Measurements from ENCODE around the gene CASS4. TPM values are rescaled to one million over a fixed set of nuclear protein-coding genes. Genes with fewer than 3 reads are reported as not detected.
"Not testable (repeated sequence)": the region's sequence is repeated elsewhere in the genome, so short reads cannot be mapped to it uniquely, and the experiment has no call there.

CASS4 gene
- total RNA-seq, 2 experiments from 2014 or later, result 2.7 to 2.8 TPM

- CTCF ChIA-PET, result interaction anchor here (1.1 to 1.2 kb wide), 3 partner anchors 32 to 101 kb away, joined by 3 to 4 read pairs (median 3); partner anchors contain the start of gene RTF2
- POLR2A ChIA-PET, result interaction anchor here (0.6 to 1.7 kb wide), 4 partner anchors 22 to 166 kb away, joined by 3 to 7 read pairs (median 4); partner anchors contain the start of gene FAM210B
These were observed 20.4 kb upstream of the CASS4 start for GRCh38 chr20:56391596-56392131.

GRCh38 chr20:56392132-56392880, 19.8 kb upstream of the CASS4 start, which contains the start of the genes AURKA and CSTF1:
Gene AURKA (minus strand): TSS chr20:56392215. CDS start chr20:56388197, 4,018 bp downstream.
Gene CSTF1 (plus strand): TSS chr20:56392645. CDS start chr20:56395553, 2,908 bp downstream.
- POLR2A ChIA-PET, result interaction anchor here (0.6 to 1.7 kb wide), 4 partner anchors 21 to 165 kb away, joined by 3 to 7 read pairs (median 4); partner anchors contain the start of gene FAM210B
- CTCF ChIA-PET, result interaction anchor here (1.1 to 1.2 kb wide), 3 partner anchors 33 to 100 kb away, joined by 3 to 4 read pairs (median 3); partner anchors contain the start of gene RTF2

GRCh38 chr20:56392881-56393482, 19.1 kb upstream of the CASS4 start:
- ChIA-PET CTCF (interaction anchor here (1.2 kb wide), 1 partner anchor 99 kb away, joined by 3 read pairs; no protein-coding TSS in a partner anchor), POLR2A (interaction anchor here (0.9 to 1.0 kb wide), 3 partner anchors 21 to 137 kb away, joined by 3 to 4 read pairs (median 3); no protein-coding TSS in a partner anchor)

GRCh38 chr20:56393653-56394052, 18.4 kb upstream of the CASS4 start:
- POLR2A ChIA-PET, result interaction anchor here (0.9 kb wide), 1 partner anchor 137 kb away, joined by 3 read pairs; no protein-coding TSS in a partner anchor

GRCh38 chr20:56395166-56395565, 16.9 kb upstream of the CASS4 start:
- CTCF ChIA-PET, result interaction anchor here (1.2 kb wide), 1 partner anchor 47 kb away, joined by 3 read pairs; no protein-coding TSS in a partner anchor
- POLR2A ChIA-PET, result interaction anchor here (0.8 kb wide), 1 partner anchor 23 kb away, joined by 4 read pairs; no protein-coding TSS in a partner anchor

More at GRCh38 chr20:56393653-56394052, 18.4 kb upstream of the CASS4 start:
- CTCF ChIA-PET, result no interaction called here

- ChIA-PET POLR2A (no interaction called here), CTCF (interaction anchor here (1.3 kb wide), 1 partner anchor 29 kb away, joined by 3 read pairs; no protein-coding TSS in a partner anchor)
These were observed 11.9 kb upstream of the CASS4 start for GRCh38 chr20:56400001-56400640.

- ChIA-PET CTCF (no interaction called here), POLR2A (no interaction called here)
These were observed 8.6 kb upstream of the CASS4 start for GRCh38 chr20:56403465-56403864.

GRCh38 chr20:56405356-56405755, 6.7 kb upstream of the CASS4 start:
- CTCF ChIA-PET, result interaction anchor here (0.8 kb wide), 1 partner anchor 8 kb away, joined by 3 read pairs; no protein-coding TSS in a partner anchor
- POLR2A ChIA-PET, result not testable (repeated sequence)

GRCh38 chr20:56406910-56407309, 5.2 kb upstream of the CASS4 start:
- POLR2A ChIA-PET, result no interaction called here
- CTCF ChIA-PET, result interaction anchor here (0.5 kb wide), 1 partner anchor 82 kb away, joined by 3 read pairs; no protein-coding TSS in a partner anchor

GRCh38 chr20:56409521-56409920, 2.5 kb upstream of the CASS4 start:
- POLR2A ChIA-PET, result no interaction called here
- CTCF ChIA-PET, result no interaction called here

- CTCF ChIA-PET, result no interaction called here
- POLR2A ChIA-PET, result no interaction called here
These were observed 2.1 kb upstream of the CASS4 start for GRCh38 chr20:56409956-56410355.

- CTCF ChIA-PET, result interaction anchor here (0.6 to 1.0 kb wide), 2 partner anchors 13 to 55 kb away, joined by 3 to 6 read pairs; no protein-coding TSS in a partner anchor
- POLR2A ChIA-PET, result not testable (repeated sequence)
These were observed 773 bp upstream of the CASS4 start for GRCh38 chr20:56411287-56411686.

- CTCF ChIA-PET, result interaction anchor here (0.8 to 1.0 kb wide), 2 partner anchors 14 to 27 kb away, joined by 4 to 6 read pairs; no protein-coding TSS in a partner anchor
These were observed 372 bp downstream of the CASS4 start for GRCh38 chr20:56412473-56412790.

GRCh38 chr20:56412949-56413348, 889 bp downstream of the CASS4 start:
- POLR2A ChIA-PET, result interaction anchor here (1.0 to 1.1 kb wide), 2 partner anchors 21 to 56 kb away, joined by 3 to 4 read pairs; partner anchors contain the start of genes AURKA, CSTF1 and RTF2
- CTCF ChIA-PET, result interaction anchor here (1.0 to 1.2 kb wide), 2 partner anchors 8 to 9 kb away, joined by 3 read pairs; no protein-coding TSS in a partner anchor

More at GRCh38 chr20:56412473-56412790, 372 bp downstream of the CASS4 start:
- POLR2A ChIA-PET, result interaction anchor here (1.1 kb wide), 1 partner anchor 56 kb away, joined by 3 read pairs; the partner anchor contains the start of gene RTF2

- CTCF ChIA-PET, result interaction anchor here (1.0 kb wide), 2 partner anchors 19 to 28 kb away, joined by 3 to 4 read pairs; no protein-coding TSS in a partner anchor
These were observed 3.0 kb downstream of the CASS4 start for GRCh38 chr20:56414842-56415765.

GRCh38 chr20:56417402-56417801, 5.3 kb downstream of the CASS4 start:
- ChIA-PET CTCF (no interaction called here), POLR2A (no interaction called here)

More at GRCh38 chr20:56414842-56415765, 3.0 kb downstream of the CASS4 start:
- POLR2A ChIA-PET, result interaction anchor here (0.6 to 0.9 kb wide), 2 partner anchors 24 to 58 kb away, joined by 4 to 9 read pairs; no protein-coding TSS in a partner anchor

- POLR2A ChIA-PET, result no interaction called here
These were observed 5.9 kb downstream of the CASS4 start for GRCh38 chr20:56417911-56418310.

More at GRCh38 chr20:56417911-56418310, 5.9 kb downstream of the CASS4 start:
- CTCF ChIA-PET, result interaction anchor here (1.4 to 2.2 kb wide), 2 partner anchors 11 to 25 kb away, joined by 5 to 6 read pairs; no protein-coding TSS in a partner anchor
